Activated T-helper 1 cell treated with anti-CD3 and anti-CD28 coated beads, Interleukin-2, amount 50 U/mL, for 16 hours (primary cell): Measurements from ENCODE around the gene NPIPA7.
"Not testable (repeated sequence)": the region's sequence is repeated elsewhere in the genome, so short reads cannot be mapped to it uniquely, and the experiment has no call there.

Source experiments
- DNase-seq, 2 donors: peaks; one replicate each; pipeline ENCODE4 v3.0.0-alpha.2; 2020; ENCODE audit warnings: low read depth in 1 of 2, low spot score in 1 of 2

Gene NPIPA7

DNA sequence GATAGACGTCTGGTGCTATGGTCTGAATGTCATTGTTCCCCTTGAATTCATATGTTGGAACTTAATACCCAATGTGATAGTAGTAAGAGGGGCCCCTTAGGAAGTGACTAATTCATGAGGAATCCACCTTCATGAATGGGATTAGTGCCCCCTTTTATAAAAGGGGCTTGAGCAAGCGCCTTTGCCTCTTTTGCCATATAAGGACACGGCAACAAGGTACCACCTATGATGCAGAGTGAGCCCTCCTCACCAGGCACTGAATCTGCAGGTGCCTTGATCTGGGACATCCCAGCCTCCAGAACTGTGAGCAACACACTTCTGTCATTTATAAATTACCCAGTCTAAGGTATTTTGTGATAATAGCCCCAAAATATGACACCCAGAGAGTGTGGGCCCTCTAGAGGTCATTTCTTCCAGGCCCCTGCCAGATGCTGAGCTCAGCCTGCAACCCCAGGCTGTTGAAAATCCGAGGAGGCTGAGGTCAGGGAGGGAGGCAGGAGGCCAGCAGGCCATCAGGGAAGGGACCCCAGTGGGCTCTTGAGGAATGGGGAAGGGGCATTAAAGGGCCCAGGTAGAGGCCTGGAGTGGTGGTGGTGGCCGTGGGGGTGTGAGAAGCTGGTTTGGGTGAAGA is 39.1 kb downstream of the NPIPA7 start:
- DNase-seq: not testable (repeated sequence)

- DNase-seq: not testable (repeated sequence)
Observed at GRCh38 chr16:16420515-16420914, 41.6 kb downstream of the NPIPA7 start.

GRCh38 chr16:16425146-16425545 is 46.2 kb downstream of the NPIPA7 start:
- not testable (repeated sequence) for DNase-seq

GRCh38 chr16:16431135-16431534 is 52.2 kb downstream of the NPIPA7 start:
- DNase-seq: not testable (repeated sequence)

GRCh38 chr16:16434711-16435110 is 55.8 kb downstream of the NPIPA7 start:
- DNase-seq: not testable (repeated sequence)

GRCh38 chr16:16441401-16441800 is 62.5 kb downstream of the NPIPA7 start:
- DNase-seq: not testable (repeated sequence)
